CD14-positive monocyte (primary cell): Measurements from ENCODE around the gene TMEM119. TPM values are rescaled to one million over a fixed set of nuclear protein-coding genes. Genes with fewer than 3 reads are reported as not detected.
A peak's percentile ranks its signal among the peaks of the same experiment; 100 is the strongest.

Experiments used
- DNase-seq, 3 donors: peaks; one replicate each; pipeline ENCODE4 v3.0.0-alpha.2; 2011 to 2022
- H2AFZ ChIP-seq: 2 replicates; pipeline ENCODE4 v1.6.0; 2012; ENCODE audit warnings: mild to moderate bottlenecking, low read depth, low read length, inconsistent platforms; ENCODE audit not compliant: insufficient read depth, poor library complexity, severe bottlenecking
- H3K27ac ChIP-seq, 2 donors: 1 replicate in 1 of 2; 2 replicates in 1 of 2; pipeline ENCODE4 v1.5.1; 2012 to 2013; ENCODE audit warnings: low read length in 2 of 2, control low read depth in 1 of 2, inconsistent platforms in 1 of 2, low read depth in 1 of 2, mild to moderate bottlenecking in 1 of 2
- H3K27me3 ChIP-seq, 2 donors: one replicate each; pipeline versions ENCODE4 v1.6.0 to v1.6.1; 2011 to 2013; ENCODE audit warnings: low read length in 2 of 2; ENCODE audit not compliant: control insufficient read depth in 2 of 2, insufficient read depth in 2 of 2
- H3K36me3 ChIP-seq, 2 donors: replicated peaks in 1 of 2; 1 replicate in 1 of 2; 2 replicates in 1 of 2; pipeline versions ENCODE4 v1.5.1 to v1.6.1; 2012 to 2013; ENCODE audit warnings: low read length in 2 of 2, control low read depth in 1 of 2, inconsistent platforms in 1 of 2, mild to moderate bottlenecking in 1 of 2; ENCODE audit not compliant: insufficient read depth in 2 of 2, control insufficient read depth in 1 of 2
- H3K4me1 ChIP-seq, 2 donors: 1 replicate in 1 of 2; 2 replicates in 1 of 2; pipeline versions ENCODE4 v1.5.1 to v1.6.1; 2012 to 2013; ENCODE audit warnings: low read length in 2 of 2, control low read depth in 1 of 2, inconsistent platforms in 1 of 2, mild to moderate bottlenecking in 1 of 2, moderate library complexity in 1 of 2; ENCODE audit not compliant: insufficient read depth in 2 of 2, control insufficient read depth in 1 of 2
- H3K4me2 ChIP-seq: replicated peaks from 2 replicates; pipeline ENCODE3; 2012; ENCODE audit warnings: low read length, moderate library complexity, mild to moderate bottlenecking; ENCODE audit not compliant: poor library complexity, severe bottlenecking; ENCODE audit errors: extremely low read depth
- H3K4me3 ChIP-seq, 3 experiments: fragments of 200-600 bp in 1 of 3; sonication (generic) in 1 of 3; replicated peaks in 1 of 3; 1 replicate in 2 of 3; 2 replicates in 1 of 3; pipeline ENCODE4 v1.5.1; 2011 to 2013; ENCODE audit warnings: low read length in 3 of 3, mild to moderate bottlenecking in 3 of 3, control low read depth in 2 of 3, low read depth in 2 of 3, inconsistent platforms in 1 of 3, moderate library complexity in 1 of 3
- H3K79me2 ChIP-seq: 2 replicates; pipeline ENCODE4 v1.6.0; 2012; ENCODE audit warnings: mild to moderate bottlenecking, control low read depth, inconsistent platforms, low read length, moderate library complexity; ENCODE audit not compliant: insufficient read depth
- H3K9ac ChIP-seq: 2 replicates; pipeline ENCODE4 v1.6.0; 2017; ENCODE audit warnings: low read length, mild to moderate bottlenecking; ENCODE audit not compliant: insufficient read depth, poor library complexity, severe bottlenecking
- H3K9me3 ChIP-seq, 2 donors: replicated peaks in 1 of 2; 1 replicate in 1 of 2; 2 replicates in 1 of 2; pipeline versions ENCODE4 v1.5.1 to v1.6.1; 2012 to 2013; ENCODE audit warnings: low read length in 2 of 2, control low read depth in 1 of 2; ENCODE audit not compliant: control insufficient read depth in 1 of 2, insufficient read depth in 1 of 2
- H4K20me1 ChIP-seq: 2 replicates; pipeline ENCODE4 v1.6.0; 2012; ENCODE audit warnings: mild to moderate bottlenecking, low read length, control low read depth, moderate library complexity; ENCODE audit not compliant: insufficient read depth
- H3K27ac Mint-ChIP-seq, 7 donors: one replicate each; pipeline ENCODE4 v1.8.0; 2020; ENCODE audit warnings: mild to moderate bottlenecking in 7 of 7, mixed read lengths in 7 of 7, moderate library complexity in 6 of 7, inconsistent platforms in 2 of 7
- H3K27me3 Mint-ChIP-seq, 3 donors: one replicate each; pipeline ENCODE4 v1.8.0; 2021 to 2022; ENCODE audit warnings: low read depth in 3 of 3, mild to moderate bottlenecking in 3 of 3, mixed read lengths in 3 of 3, moderate library complexity in 3 of 3, inconsistent platforms in 1 of 3
- H3K36me3 Mint-ChIP-seq, 2 donors: one replicate each; pipeline ENCODE4 v1.8.0; 2020; ENCODE audit warnings: mixed read lengths in 2 of 2, inconsistent platforms in 1 of 2, mild to moderate bottlenecking in 1 of 2
- H3K4me1 Mint-ChIP-seq: one replicate; pipeline ENCODE4 v1.8.0; 2020; ENCODE audit warnings: mild to moderate bottlenecking, mixed read lengths
- H3K4me3 Mint-ChIP-seq, 2 donors: one replicate each; pipeline ENCODE4 v1.8.0; 2020; ENCODE audit warnings: mild to moderate bottlenecking in 2 of 2, mixed read lengths in 2 of 2, moderate library complexity in 1 of 2
- H3K9me3 Mint-ChIP-seq, 7 donors: one replicate each; pipeline ENCODE4 v1.8.0; 2020 to 2022; ENCODE audit warnings: mixed read lengths in 7 of 7, mild to moderate bottlenecking in 6 of 7, moderate library complexity in 6 of 7, inconsistent platforms in 2 of 7
- CTCF ChIP-seq: fragments of 200-600 bp; IDR thresholded peaks from one replicate; pipeline ENCODE4 v1.8.0; 2022; ENCODE audit warnings: antibody characterized with exemption, mild to moderate bottlenecking
- WGBS: methylation state at CpG from one replicate; pipeline ENCODE4 v1.1.5; 2013; ENCODE audit warnings: missing lambda C conversion rate; ENCODE audit not compliant: insufficient coverage; 5-methylcytosine and 5-hydroxymethylcytosine counted together
- intact Hi-C, 2 donors: fragments of 100-400 bp; cut with micrococcal nuclease; formaldehyde crosslinking; loops; one replicate each; pipeline versions ENCODE4 v1.15.0 to v1.15.1; 2023
- polyA plus RNA-seq, 3 donors: library from polyadenylated mRNA; depleted of rRNA in 1 of 3; unstranded in 2 of 3; stranded (reverse) in 1 of 3; fragments of 300-500 nt in 2 of 3; fragments of >200 nt in 1 of 3; fragmentation: Illumina TruSeq in 2 of 3; gene quantifications; 1 replicate in 2 of 3; 2 replicates in 1 of 3; pipeline ENCODE4 v1.2.3, GENCODE V29; 2012 to 2021

Gene TMEM119
- polyA plus RNA-seq, 3 donors, result 0.18 to 0.85 (median 0.56) TPM

- Histone ChIP-seq H3K36me3 (peaks cover 10 to 19% of the 10 kb centered on the region in 2 donors), H4K20me1 (no peaks in the 10 kb centered on the region), H3K4me2 (no peak overlapping the region), H3K9ac (no peak overlapping the region), H2AFZ (no peak overlapping the region), H3K4me3 (no peak overlapping the region), H3K79me2 (no peaks in the 10 kb centered on the region), H3K27ac (no peak overlapping the region), H3K4me1 (no peaks in the 10 kb centered on the region), H3K9me3 (no peaks in the 10 kb centered on the region), H3K27me3 (no peaks in the 10 kb centered on the region)
- Mint-ChIP-seq H3K4me1 (no peaks in the 10 kb centered on the region), H3K9me3 (peaks cover 0 to under 1% (median 0%) of the 10 kb centered on the region in 7 donors), H3K36me3 (peaks cover 8 to 19% of the 10 kb centered on the region in 2 donors), H3K27ac (no peak overlapping the region), H3K27me3 (peaks cover 2 to 4% (median 2%) of the 10 kb centered on the region in 3 donors), H3K4me3 (no peak overlapping the region)
- no CpG with 5 or more reads among the region's 2 CpGs for WGBS
- no peak for DNase-seq
- intact Hi-C loops, result loop anchor here in 1 of 2 donors (10.0 kb wide), 1 partner anchor 381 kb away; no protein-coding TSS in a partner anchor
- no peak for TF ChIP-seq CTCF
Observed at GRCh38 chr12:108573317-108573716, 24.6 kb downstream of the TMEM119 start.

DNA sequence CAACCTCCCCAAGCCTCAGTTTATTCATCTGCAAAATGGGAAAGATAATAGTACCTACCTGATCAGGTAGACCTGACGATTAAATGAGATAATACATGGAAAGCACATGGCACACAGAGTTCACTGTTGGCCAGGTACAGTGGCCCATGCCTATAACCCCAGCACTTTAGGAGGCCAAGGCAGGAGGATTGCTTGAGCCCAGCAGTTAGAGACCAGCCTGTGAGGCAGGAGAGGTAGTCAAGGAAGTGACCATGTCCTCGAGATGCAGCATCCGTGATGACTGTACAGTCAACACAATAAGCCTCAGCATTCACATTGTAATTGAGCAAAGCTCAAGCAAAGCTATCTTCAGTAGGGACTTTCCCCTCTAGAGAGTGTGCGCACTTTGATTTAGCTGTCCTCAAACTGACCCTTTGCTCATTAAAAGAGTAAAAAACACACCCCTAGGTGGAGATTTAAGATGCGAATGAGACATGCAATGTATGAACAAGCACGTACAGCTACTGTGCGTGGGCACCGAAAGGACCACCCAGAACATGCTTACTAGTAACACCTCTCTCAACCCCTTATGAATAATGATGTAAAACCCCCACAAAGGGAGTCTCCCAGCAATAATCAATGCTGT is 25.6 kb downstream of the TMEM119 start:
- H2AFZ ChIP-seq, result no peak overlapping the region
- H3K4me2 ChIP-seq, result no peak overlapping the region
- Mint-ChIP-seq H3K27ac (peak overlapping the region in 1 of 7 donors; percentile 42), H3K9me3 (no peaks in the 10 kb centered on the region), H3K4me1 (peaks cover 7% of the 10 kb centered on the region), H3K27me3 (peaks cover 2 to 4% (median 2%) of the 10 kb centered on the region in 3 donors), H3K36me3 (peaks cover 16 to 28% of the 10 kb centered on the region in 2 donors), H3K4me3 (no peak overlapping the region)
- peaks cover 7 to 9% of the 10 kb centered on the region in 2 donors for H3K4me1 ChIP-seq
- WGBS, result 100% methylated on average over 1 of the region's 8 CpGs
- H3K27ac ChIP-seq, result no peak overlapping the region
- no peak overlapping the region for H3K4me3 ChIP-seq
- DNase-seq, result no peak
- no peaks in the 10 kb centered on the region for H3K27me3 ChIP-seq
- H3K9me3 ChIP-seq, result no peaks in the 10 kb centered on the region
- intact Hi-C loops, result loop anchor here in 1 of 2 donors (10.0 kb wide), 1 partner anchor 383 kb away; no protein-coding TSS in a partner anchor
- peaks cover 14 to 26% of the 10 kb centered on the region in 2 donors for H3K36me3 ChIP-seq
- no peak for TF ChIP-seq CTCF
- H4K20me1 ChIP-seq, result no peaks in the 10 kb centered on the region
- H3K9ac ChIP-seq, result no peak overlapping the region
- no peaks in the 10 kb centered on the region for H3K79me2 ChIP-seq
